ENCODE results near the gene LHX1.

GRCh38 chr17:36978810-36979564 lies 41.7 kb downstream of the LHX1 start:
- TF ChIP-seq CTCF (IDR thresholded peaks at IDR 0.05) (no peak), POLR2A (IDR thresholded peaks at IDR 0.05) (no peak)

Data from body of pancreas (tissue), 4 donors.